ENCODE measurements around the gene SCUBE1.
A peak's percentile ranks its signal among the peaks of the same experiment; 100 is the strongest.

Gene SCUBE1

GRCh38 chr22:43159484-43160178 is 183.5 kb downstream of the SCUBE1 start:
- no peak for DNase-seq (ENCODE audit: low read depth in 1 of 2, low spot score in 1 of 2)

DNA sequence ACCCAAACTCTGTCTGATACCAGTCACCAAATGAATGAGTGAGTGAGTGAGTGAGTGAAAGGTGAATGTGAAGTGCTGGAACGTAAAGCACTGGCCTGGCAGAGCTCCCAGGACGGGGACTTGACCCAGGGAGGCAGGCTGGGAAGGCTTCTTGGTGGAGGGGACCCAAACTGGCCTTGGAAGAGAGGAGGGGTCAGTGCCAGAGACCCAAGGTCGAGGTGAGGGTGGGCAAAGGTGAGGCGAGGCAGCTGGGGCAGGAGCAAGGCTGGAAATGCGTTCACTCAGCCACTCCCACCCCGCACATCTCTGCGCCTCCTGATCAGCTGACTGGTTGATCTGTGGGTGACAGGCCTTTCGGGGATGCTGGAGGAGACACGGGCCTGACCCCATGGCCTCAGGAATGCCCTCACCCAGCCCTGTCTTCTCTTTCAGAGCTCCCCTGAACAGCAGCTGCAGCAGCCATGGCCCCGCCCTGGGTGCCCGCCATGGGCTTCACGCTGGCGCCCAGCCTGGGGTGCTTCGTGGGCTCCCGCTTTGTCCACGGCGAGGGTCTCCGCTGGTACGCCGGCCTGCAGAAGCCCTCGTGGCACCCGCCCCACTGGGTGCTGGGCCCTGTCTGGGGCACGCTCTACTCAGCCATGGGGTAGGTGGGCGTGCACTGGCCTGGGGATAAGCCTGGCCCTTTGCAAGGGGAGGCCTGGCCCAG is 184.2 kb downstream of the SCUBE1 start:
- no peak for DNase-seq (ENCODE audit: low read depth in 1 of 2, low spot score in 1 of 2)

- no peak for DNase-seq (ENCODE audit: low read depth in 1 of 2, low spot score in 1 of 2)
Observed at GRCh38 chr22:43157874-43158546, 185.2 kb downstream of the SCUBE1 start.

DNA sequence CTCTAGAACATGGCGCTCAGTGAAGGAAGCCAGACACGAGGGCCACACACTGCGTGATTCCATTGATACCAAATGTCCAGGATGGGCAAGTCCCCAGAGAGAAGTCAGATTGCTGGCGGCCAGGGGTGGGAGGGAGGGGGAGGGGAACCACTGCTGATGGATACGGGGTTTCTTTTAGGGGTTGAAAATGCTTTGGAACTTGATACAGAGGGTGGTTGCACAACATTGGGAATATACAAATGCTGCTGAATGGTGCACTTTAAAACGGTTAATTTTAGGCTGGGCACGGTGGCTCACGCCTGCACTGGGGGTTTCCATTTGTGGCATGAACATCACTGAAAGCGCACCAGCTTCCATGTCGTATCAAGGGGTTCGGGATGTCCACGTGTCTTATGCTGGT is 186.8 kb downstream of the SCUBE1 start:
- DNase-seq (ENCODE audit: low read depth in 1 of 2, low spot score in 1 of 2): no peak

GRCh38 chr22:43155789-43156188 is 187.4 kb downstream of the SCUBE1 start:
- DNase-seq (ENCODE audit: low read depth in 1 of 2, low spot score in 1 of 2): no peak

- DNase-seq (ENCODE audit: low read depth in 1 of 2, low spot score in 1 of 2): no peak
Observed at GRCh38 chr22:43154887-43155536, 188.2 kb downstream of the SCUBE1 start.

DNA sequence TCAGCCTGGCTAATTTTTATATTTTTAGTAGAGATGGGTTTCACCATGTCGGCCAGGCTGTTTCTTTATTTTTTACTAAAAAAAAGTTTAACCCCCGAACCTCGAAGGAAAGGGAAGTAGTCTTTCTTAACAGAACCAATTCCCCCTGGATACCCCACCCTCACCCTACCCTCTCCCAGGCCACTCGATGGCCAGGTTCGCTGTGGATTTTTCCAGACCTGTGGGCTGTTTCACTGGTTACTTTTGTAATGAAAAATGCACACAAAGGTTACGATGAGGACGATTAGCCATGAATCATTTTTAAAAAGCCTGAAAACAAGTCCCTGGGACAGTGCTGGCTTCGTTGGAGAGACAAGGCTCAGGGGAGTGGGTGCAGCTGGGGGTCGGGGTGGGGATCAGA is 189.3 kb downstream of the SCUBE1 start:
- no peak for DNase-seq (ENCODE audit: low read depth in 1 of 2, low spot score in 1 of 2)

GRCh38 chr22:43152357-43153071 is 190.7 kb downstream of the SCUBE1 start:
- peak; percentile 37 to 42 for DNase-seq (ENCODE audit: low read depth in 1 of 2, low spot score in 1 of 2)

DNA sequence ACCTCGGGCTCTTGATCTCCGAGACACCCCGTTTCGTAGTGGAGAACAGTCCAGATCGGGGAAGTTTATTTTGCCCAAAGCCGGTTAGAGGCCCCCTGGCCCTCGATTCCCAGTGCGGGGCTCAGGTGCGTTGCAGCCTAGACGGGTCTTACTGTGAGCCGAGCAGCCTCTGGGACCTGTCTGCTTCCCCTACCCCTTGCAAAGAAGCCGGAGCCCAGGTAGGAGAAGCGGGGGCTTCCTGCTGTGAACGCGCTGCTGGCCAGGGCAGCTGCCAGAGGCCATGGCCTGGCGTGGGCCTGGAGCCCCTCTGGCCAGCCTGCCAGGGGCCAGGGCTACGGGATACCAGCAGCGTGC is 191.2 kb downstream of the SCUBE1 start:
- no peak for DNase-seq (ENCODE audit: low read depth in 1 of 2, low spot score in 1 of 2)

DNA sequence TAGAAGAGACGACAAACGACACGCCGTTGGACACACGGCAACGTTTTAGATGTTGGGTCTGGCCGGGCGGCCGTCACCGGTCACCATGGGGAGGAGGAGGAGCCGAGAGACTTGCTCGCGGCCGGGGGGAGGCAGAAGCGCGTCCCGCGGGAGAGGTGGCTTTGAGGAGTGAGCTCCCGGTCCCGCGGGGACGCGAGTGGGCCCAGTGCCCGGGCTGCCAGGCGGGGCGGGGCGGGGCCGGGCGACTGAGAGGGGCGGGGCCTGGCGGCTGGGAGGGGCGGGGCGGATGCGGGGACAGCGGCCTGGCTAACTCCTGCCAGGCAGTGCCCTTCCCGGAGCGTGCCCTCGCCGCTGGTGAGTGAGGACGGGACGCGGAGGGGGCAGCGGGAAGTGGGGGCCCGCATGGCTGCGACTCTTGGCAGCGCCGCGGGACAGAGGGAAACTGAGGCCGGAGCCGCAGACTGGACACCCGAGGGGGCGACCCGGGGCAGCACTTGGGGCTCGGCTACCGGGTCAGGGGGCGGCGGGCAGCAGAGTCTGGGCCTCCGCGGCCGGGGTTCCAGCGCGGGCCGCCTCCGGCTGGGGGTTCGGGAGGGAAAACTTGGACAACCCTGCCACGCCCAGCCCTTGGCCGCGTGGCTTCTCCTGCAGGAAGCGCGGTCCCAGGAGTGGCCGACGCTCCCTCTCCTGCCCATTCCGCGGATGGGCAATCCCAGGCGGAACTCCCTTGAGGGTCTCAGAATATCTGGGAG is 191.7 kb downstream of the SCUBE1 start, which contains the start of gene TSPO:
Gene TSPO (plus strand): TSS at position 309 of the 752 bp plus-strand sequence. CDS start 7,680 bp downstream, outside the sequence.
- DNase-seq (ENCODE audit: low read depth in 1 of 2, low spot score in 1 of 2): peak; percentile 40 to 55

DNA sequence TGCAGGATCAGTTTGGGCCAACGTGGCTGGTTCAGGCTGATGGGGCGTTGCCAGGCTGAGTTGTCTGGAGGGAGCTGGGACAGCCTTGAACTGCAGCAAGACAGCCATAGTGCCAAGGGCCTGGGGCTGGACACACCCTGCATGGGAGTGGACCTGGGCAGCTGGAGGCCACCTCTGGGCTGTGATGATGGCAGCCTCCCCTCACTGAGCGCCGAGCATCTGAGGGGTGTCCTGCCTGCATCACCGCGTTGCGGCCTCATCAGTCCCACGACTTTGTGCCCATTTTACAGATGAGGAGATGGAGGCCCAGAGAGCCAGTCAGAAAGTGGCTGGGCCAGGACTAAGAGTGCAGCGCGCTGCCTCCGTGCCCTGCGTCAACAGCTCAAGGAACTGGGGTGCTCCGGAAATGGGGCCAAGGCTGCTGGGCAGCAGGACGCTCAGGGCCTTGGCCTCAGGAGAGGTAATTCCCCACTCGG is 192.4 kb downstream of the SCUBE1 start:
- DNase-seq (ENCODE audit: low read depth in 1 of 2, low spot score in 1 of 2): no peak

DNA sequence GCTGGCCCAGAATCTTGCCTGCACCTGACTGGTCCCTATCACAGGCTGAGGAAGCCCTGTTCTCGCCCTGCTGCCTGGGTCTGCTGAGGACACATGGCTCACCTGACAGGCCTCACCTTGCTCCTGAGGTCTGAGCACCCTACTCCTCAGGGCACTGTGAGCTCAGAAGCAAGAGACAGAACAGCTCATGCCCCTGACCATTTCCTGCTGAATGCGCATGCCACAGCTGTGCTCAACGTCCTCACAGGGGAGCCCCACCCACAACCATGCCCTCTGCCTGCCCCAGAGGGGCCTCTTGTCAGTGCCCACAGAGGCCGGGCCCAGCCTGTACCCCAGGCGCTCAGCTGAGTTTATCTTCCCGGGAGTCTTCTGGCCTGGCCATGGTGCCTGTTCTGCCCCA is 194.6 kb downstream of the SCUBE1 start:
- DNase-seq (ENCODE audit: low read depth in 1 of 2, low spot score in 1 of 2): no peak

DNA sequence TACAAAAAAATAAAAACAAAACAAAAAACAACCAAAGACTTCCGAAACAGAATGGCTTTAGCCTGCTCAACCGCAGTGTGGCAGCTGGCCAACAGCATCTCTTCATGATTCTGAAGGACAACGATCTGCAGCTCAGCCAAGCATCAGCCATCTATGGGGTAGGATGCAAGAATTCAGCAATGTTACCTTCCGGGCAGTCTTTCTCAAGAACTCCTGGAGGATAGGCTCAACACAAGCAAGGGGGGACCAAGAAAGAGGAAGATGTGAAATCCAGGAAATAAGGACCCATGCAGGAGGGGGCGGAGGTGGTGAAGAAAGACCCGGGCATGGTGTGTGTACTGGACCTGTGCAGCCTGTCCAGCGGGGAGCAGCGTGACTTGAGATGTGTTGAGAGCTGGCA is 195.4 kb downstream of the SCUBE1 start:
- no peak for DNase-seq (ENCODE audit: low read depth in 1 of 2, low spot score in 1 of 2)

All from activated T-helper 1 cell treated with anti-CD3 and anti-CD28 coated beads, Interleukin-2, amount 50 U/mL, for 16 hours (primary cell).